NCI-H526 (cell line): ENCODE data around the gene MBD6.

ENCODE experiments used
- DNase-seq, 2 experiments: peaks; one replicate each; lab custom pipeline; 2025; lab: John Stamatoyannopoulos, UW

The MBD6 gene

GRCh38 chr12:57576613-57577160 is 54.1 kb downstream of the MBD6 start:
- no peak for DNase-seq

- no peak for DNase-seq
These were observed 55.5 kb downstream of the MBD6 start for GRCh38 chr12:57577981-57578758.

- DNase-seq: no peak
These were observed 56.4 kb downstream of the MBD6 start for GRCh38 chr12:57579011-57579410.
